IPS-NIHi11 (cell line): Measurements from ENCODE around the gene GSS.
"Not testable (repeated sequence)": the region's sequence is repeated elsewhere in the genome, so short reads cannot be mapped to it uniquely, and the experiment has no call there.

ENCODE experiments used
- DNase-seq: peaks from one replicate; pipeline ENCODE4 v3.0.0; 2012; ENCODE audit warnings: mixed read lengths, low spot score

The GSS gene

GRCh38 chr20:34904202-34904621, 51.4 kb downstream of the GSS start:
- DNase-seq, result no peak

DNA sequence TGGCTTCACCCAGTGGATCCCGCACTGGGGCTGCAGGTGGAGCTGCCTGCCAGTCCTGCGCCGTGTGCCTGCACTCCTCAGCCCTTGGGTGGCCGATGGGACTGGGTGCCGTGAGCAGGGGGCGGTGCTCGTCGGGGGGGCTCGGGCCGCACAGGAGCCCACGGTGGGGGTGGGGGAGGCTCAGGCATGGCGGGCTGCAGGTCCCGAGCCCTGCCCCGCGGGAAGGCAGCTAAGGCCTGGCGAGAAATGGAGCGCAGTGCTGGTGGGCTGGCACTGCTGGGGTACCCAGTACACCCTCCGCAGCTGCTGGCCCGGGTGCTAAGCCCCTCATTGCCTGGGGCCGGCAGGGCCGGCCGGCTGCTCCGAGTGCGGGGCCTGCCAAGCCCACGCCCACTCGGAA, 56.9 kb downstream of the GSS start:
- DNase-seq, result not testable (repeated sequence)

DNA sequence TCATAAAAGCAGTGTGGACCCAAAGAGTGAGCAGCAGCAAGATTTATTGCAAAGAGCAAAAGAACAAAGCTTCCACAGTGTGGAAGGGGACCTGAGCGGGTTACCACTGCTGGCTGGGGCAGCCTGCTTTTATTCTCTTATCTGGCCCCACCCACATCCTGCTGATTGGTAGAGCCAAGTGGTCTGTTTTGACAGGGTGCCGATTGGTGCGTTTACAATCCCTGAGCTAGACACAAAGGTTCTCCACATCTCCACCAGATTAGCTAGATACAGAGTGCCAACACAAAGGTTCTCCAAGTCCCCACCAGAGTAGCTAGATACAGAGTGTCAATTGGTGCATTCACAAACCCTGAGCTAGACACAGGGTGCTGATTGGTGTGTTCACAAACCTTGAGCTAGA, 57.5 kb downstream of the GSS start:
- not testable (repeated sequence) for DNase-seq

GRCh38 chr20:34896086-34896621, 59.5 kb downstream of the GSS start:
- DNase-seq, result no peak

DNA sequence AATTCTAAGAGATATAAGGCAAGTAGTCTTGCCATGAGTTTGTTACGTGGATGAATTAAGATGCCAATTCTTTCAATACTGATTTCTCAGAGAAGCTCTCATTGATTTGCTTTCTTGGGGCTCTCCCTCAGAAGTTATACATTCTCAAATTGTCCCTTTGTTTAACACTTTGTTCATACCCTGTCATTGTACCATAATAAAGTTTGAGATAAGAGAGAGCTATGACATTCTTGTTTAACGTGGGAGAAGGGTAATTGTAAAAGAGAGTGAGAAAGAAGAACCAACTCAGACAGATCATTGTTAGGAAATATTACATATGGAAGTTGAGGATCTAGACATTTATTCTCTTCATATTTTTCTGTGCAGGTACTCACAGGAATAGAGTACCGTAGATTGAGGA, 60.1 kb downstream of the GSS start:
- no peak for DNase-seq

DNA sequence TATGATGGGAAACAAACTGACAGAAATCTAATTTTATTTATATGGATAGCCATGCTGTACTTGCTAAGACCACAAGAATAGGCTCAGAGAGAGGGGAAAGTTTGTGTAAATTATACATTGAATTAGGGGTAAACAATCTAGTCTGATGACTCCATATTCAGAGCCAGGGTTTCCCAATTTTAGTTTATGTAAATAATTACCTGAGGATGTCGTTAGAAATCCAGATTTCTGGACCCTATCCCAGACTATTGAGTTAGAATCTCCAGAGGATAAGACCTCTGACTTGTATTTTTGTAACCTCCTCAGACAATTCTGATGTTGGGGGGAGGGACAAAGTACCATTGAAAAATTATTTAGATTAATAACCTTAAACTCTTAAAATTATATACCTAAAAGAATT, 60.9 kb downstream of the GSS start:
- DNase-seq, result no peak

- DNase-seq, result no peak
Measured at GRCh38 chr20:34892671-34893070, 62.9 kb downstream of the GSS start.

- no peak for DNase-seq
Measured at GRCh38 chr20:34891166-34892062, 64.2 kb downstream of the GSS start.

- DNase-seq, result no peak
Measured at GRCh38 chr20:34888468-34888867, 67.1 kb downstream of the GSS start.

DNA sequence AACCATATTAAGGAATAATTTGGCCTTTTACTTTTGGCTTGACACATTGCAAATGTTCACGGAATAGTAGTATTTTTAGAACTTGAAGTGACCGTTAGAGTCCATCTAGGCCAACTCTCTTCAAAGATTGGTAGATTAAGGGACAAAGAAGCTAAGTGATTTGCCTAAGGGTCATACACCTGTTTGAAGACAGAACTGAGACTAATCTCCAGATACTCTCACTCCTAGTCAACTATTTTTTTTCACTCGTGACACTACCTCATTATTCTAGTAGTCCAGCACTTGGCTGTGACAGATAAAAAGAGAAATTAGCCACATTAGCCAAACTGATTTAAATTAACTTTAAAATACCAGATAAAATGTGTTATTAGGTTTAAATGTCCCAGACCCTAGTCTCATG, 68.6 kb downstream of the GSS start:
- no peak for DNase-seq

DNA sequence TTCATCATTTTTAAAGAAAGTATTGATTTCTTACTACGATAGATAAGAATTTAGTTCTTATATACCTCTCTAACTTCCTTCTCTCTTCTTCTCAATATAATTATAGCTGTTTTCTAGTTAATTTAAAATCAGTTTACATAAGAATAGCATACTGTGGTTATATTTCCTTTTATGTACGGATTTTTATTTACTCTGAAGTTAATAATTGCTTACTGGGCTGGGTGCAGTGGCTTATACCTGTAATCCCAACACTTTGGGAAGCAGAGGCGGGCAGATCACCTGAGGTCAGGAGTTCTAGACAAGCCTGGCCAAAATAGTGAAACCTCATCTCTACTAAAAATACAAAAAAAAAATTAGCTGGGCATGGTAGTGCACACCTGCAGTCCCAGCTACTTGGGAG, 69.5 kb downstream of the GSS start:
- no peak for DNase-seq

- no peak for DNase-seq
Measured at GRCh38 chr20:34884260-34884659, 71.3 kb downstream of the GSS start.

DNA sequence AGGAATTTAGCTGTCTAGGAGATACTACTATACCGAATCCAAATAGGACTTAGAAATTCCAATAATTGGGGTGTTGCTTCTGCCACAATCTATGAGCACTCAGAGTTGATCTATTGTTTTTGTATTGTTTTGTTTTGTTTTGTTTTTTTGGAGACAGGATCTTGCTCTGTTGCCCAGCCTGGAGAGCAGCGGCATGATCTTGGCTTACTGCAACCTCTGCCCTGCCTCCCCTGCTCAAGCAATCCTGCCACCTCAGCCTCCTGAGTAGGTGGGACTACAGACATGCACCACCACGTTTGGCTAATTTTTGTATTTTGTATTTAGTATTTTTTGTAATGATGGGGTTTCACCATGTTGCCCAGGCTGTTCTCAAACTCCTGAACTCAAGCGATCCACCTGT, 71.8 kb downstream of the GSS start:
- DNase-seq, result no peak

DNA sequence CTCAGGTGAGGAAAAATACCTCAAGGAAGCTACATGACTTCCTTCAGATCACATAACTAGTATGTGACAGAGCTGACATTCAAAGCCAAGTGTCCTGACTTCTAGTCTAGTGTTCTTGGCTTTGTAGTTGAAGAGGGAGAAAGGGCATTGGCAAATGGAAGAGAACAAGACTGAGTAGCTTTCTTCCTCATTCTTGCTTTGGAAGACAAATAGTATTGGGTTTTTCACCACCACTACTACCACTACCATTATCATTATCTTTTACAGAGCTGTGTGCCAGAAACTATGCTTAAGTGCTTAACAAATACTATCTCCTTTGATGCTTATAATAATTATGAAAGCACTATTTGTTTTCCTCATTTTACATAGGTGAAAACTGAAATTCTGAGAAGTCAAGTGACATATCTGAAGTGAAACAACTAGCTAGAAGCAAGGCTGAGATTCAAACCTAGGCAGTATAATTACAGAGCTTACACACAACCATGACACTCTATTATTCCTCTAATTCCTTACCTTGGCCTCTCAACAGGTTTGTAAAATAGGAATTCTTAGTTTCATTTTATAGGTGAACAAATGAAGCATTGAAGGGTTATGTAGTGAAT, 72.4 kb downstream of the GSS start:
- DNase-seq, result no peak

GRCh38 chr20:34881689-34882088, 73.9 kb downstream of the GSS start:
- DNase-seq, result no peak

DNA sequence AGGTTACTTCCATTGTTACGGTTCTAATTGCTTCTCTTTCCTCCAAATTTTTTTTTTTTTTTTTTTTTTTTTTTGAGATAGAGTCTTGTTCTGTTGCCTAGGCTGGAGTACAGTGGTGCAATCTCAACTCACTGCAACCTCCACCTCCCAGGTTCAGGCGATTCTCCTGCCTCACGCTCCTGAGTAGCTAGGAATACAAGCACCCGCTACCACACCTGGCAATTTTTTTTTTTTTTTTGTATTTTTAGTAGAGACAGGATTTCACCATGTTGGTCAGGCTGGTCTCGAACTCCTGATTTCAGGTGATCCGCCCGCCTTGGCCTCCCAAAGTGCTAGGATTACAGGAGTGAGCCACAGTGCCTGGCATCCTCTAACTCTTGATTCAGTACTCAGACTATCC, 74.6 kb downstream of the GSS start:
- not testable (repeated sequence) for DNase-seq

- no peak for DNase-seq
Measured at GRCh38 chr20:34880215-34880850, 75.3 kb downstream of the GSS start.
